Mesenchymal stem cell (in vitro differentiated cells and primary cell): ENCODE data around the gene SSBP4.

Experiments
- DNase-seq: peaks from one replicate; pipeline ENCODE4 v3.0.0-alpha.2; 2013
- H2AFZ ChIP-seq: one replicate; pipeline ENCODE4 v1.6.1; 2013; ENCODE audit warnings: low read depth, mild to moderate bottlenecking, control low read depth, inconsistent platforms, low read length, moderate library complexity
- H2AK5ac ChIP-seq: 2 replicates; pipeline ENCODE4 v1.6.1; 2013; ENCODE audit warnings: low read length, moderate library complexity, mild to moderate bottlenecking, inconsistent platforms; ENCODE audit not compliant: severe bottlenecking
- H2BK120ac ChIP-seq: one replicate; pipeline ENCODE4 v1.6.1; 2013; ENCODE audit warnings: low read depth, mild to moderate bottlenecking, inconsistent platforms, low read length, moderate library complexity
- H2BK12ac ChIP-seq, 2 experiments: one replicate each; pipeline ENCODE4 v1.6.1; 2013; ENCODE audit warnings: inconsistent platforms in 2 of 2, low read length in 2 of 2, mild to moderate bottlenecking in 2 of 2, moderate library complexity in 2 of 2, control low read depth in 1 of 2
- H2BK15ac ChIP-seq: one replicate; pipeline ENCODE4 v1.6.1; 2013; ENCODE audit warnings: mild to moderate bottlenecking, low read depth, inconsistent platforms; ENCODE audit not compliant: poor library complexity, severe bottlenecking
- H2BK5ac ChIP-seq: 2 replicates; pipeline ENCODE4 v1.6.1; 2013; ENCODE audit warnings: low read depth, mild to moderate bottlenecking, low read length, control low read depth, inconsistent platforms; ENCODE audit not compliant: poor library complexity, severe bottlenecking
- H3K14ac ChIP-seq, 2 experiments: one replicate each; pipeline ENCODE4 v1.6.1; 2013; ENCODE audit warnings: inconsistent platforms in 2 of 2, low read length in 2 of 2, control low read depth in 1 of 2, mild to moderate bottlenecking in 1 of 2, moderate library complexity in 1 of 2
- H3K18ac ChIP-seq, 2 experiments: one replicate each; pipeline ENCODE4 v1.6.1; 2013; ENCODE audit warnings: inconsistent platforms in 2 of 2, low read length in 2 of 2, control low read depth in 1 of 2, low read depth in 1 of 2, mild to moderate bottlenecking in 1 of 2
- H3K23ac ChIP-seq, 2 experiments: one replicate each; pipeline ENCODE4 v1.6.1; 2013; ENCODE audit warnings: inconsistent platforms in 2 of 2, low read length in 2 of 2, mild to moderate bottlenecking in 2 of 2, moderate library complexity in 2 of 2, control low read depth in 1 of 2
- H3K27ac ChIP-seq: 2 replicates; pipeline ENCODE4 v1.5.1; 2013; ENCODE audit warnings: mild to moderate bottlenecking, moderate library complexity, low read length, control low read depth, inconsistent platforms; ENCODE audit not compliant: poor library complexity, severe bottlenecking
- H3K27me3 ChIP-seq, 2 experiments: 2 replicates each; pipeline versions ENCODE4 v1.6.1 to v1.7.0; 2013; ENCODE audit warnings: low read length in 2 of 2, mild to moderate bottlenecking in 2 of 2, moderate library complexity in 2 of 2, control low read depth in 1 of 2, inconsistent platforms in 1 of 2; ENCODE audit not compliant: control insufficient read depth in 1 of 2, insufficient read depth in 1 of 2
- H3K36me3 ChIP-seq, 2 experiments: 2 replicates each; pipeline versions ENCODE4 v1.6.1 to v1.7.0; 2013; ENCODE audit warnings: low read length in 2 of 2, control low read depth in 1 of 2, inconsistent platforms in 1 of 2, low read depth in 1 of 2, mild to moderate bottlenecking in 1 of 2; ENCODE audit not compliant: insufficient read depth in 2 of 2, control insufficient read depth in 1 of 2
- H3K4ac ChIP-seq, 2 experiments: one replicate each; pipeline ENCODE4 v1.6.1; 2013; ENCODE audit warnings: inconsistent platforms in 2 of 2, low read length in 2 of 2, mild to moderate bottlenecking in 2 of 2, moderate library complexity in 2 of 2, control low read depth in 1 of 2, low read depth in 1 of 2
- H3K4me1 ChIP-seq: 2 replicates; pipeline ENCODE4 v1.6.1; 2013; ENCODE audit warnings: low read depth, low read length, control low read depth; ENCODE audit not compliant: control insufficient read depth, insufficient read depth
- H3K4me2 ChIP-seq: 2 replicates; pipeline ENCODE4 v1.6.1; 2013; ENCODE audit warnings: low read length, mild to moderate bottlenecking, inconsistent platforms; ENCODE audit not compliant: poor library complexity, severe bottlenecking
- H3K4me3 ChIP-seq, 2 experiments: 2 replicates each; pipeline versions ENCODE4 v1.5.1 to v1.7.0; 2013; ENCODE audit warnings: low read length in 2 of 2, mild to moderate bottlenecking in 2 of 2, control low read depth in 1 of 2, low read depth in 1 of 2; ENCODE audit not compliant: insufficient read depth in 1 of 2
- H3K79me1 ChIP-seq: replicated peaks from 2 replicates; pipeline ENCODE4 v1.6.1; 2013; ENCODE audit warnings: mild to moderate bottlenecking, control low read depth, low read length, inconsistent platforms; ENCODE audit not compliant: poor library complexity, severe bottlenecking
- H3K9ac ChIP-seq: 2 replicates; pipeline ENCODE4 v1.7.0; 2013; ENCODE audit warnings: mild to moderate bottlenecking, low read length, moderate library complexity
- H3K9me3 ChIP-seq: 2 replicates; pipeline ENCODE4 v1.7.0; 2013; ENCODE audit warnings: mild to moderate bottlenecking, low read length; ENCODE audit not compliant: control insufficient read depth
- H4K8ac ChIP-seq: one replicate; pipeline ENCODE4 v1.6.1; 2013; ENCODE audit warnings: inconsistent platforms, mild to moderate bottlenecking, low read length, moderate library complexity
- H4K91ac ChIP-seq: one replicate; pipeline ENCODE4 v1.6.1; 2013; ENCODE audit warnings: mild to moderate bottlenecking, low read length, inconsistent platforms
- WGBS: methylation state at CpG from one replicate; pipeline ENCODE4 v1.1.7; 2013; ENCODE audit warnings: mixed read lengths; 5-methylcytosine and 5-hydroxymethylcytosine counted together

Gene SSBP4

GRCh38 chr19:18388100-18388959 lies 30.9 kb upstream of the SSBP4 start:
- Histone ChIP-seq H3K9me3 (no peaks in the 10 kb centered on the region), H3K4me3 (peak overlapping the region; percentile 50 to 78), H2BK5ac (no peak overlapping the region), H3K4me2 (peak overlapping the region; percentile 58), H2BK120ac (peak overlapping the region; percentile 50), H2AK5ac (no peak overlapping the region), H3K27ac (peak overlapping the region; percentile 44), H2AFZ (no peak overlapping the region), H3K23ac (no peak overlapping the region), H4K91ac (peak overlapping the region; percentile 81), H3K27me3 (no peaks in the 10 kb centered on the region), H3K14ac (peak overlapping the region in 1 of 2 experiments; percentile 90), H3K4me1 (peaks cover 21% of the 10 kb centered on the region), H3K79me1 (no peaks in the 10 kb centered on the region), H4K8ac (peak overlapping the region; percentile 91), H2BK15ac (peak overlapping the region; percentile 95), H3K4ac (peak overlapping the region; percentile 68 to 78), H2BK12ac (peak overlapping the region; percentile 24 to 75), H3K36me3 (peaks cover 16 to 40% of the 10 kb centered on the region in 2 experiments), H3K18ac (peak overlapping the region; percentile 71 to 95), H3K9ac (peak overlapping the region; percentile 91)
- 29% methylated on average over 83 of the region's 86 CpGs for WGBS
- DNase-seq: peak; percentile 57

GRCh38 chr19:18388960-18389725 lies 30.1 kb upstream of the SSBP4 start:
- H3K4me1 ChIP-seq: peaks cover 21% of the 10 kb centered on the region
- H3K36me3 ChIP-seq: peaks cover 16 to 40% of the 10 kb centered on the region in 2 experiments
- H4K8ac ChIP-seq: peak overlapping the region; percentile 91
- DNase-seq: no peak
- peak overlapping the region; percentile 71 to 95 for H3K18ac ChIP-seq
- H2AFZ ChIP-seq: no peak overlapping the region
- peak overlapping the region; percentile 58 for H3K4me2 ChIP-seq
- H2BK5ac ChIP-seq: no peak overlapping the region
- H2BK15ac ChIP-seq: no peak overlapping the region
- peak overlapping the region in 1 of 2 experiments; percentile 90 for H3K14ac ChIP-seq
- H4K91ac ChIP-seq: no peak overlapping the region
- H2BK12ac ChIP-seq: peak overlapping the region in 1 of 2 experiments; percentile 51
- H3K9ac ChIP-seq: peak overlapping the region; percentile 91
- H3K27me3 ChIP-seq: no peaks in the 10 kb centered on the region
- H3K23ac ChIP-seq: no peak overlapping the region
- no peak overlapping the region for H2BK120ac ChIP-seq
- no peaks in the 10 kb centered on the region for H3K9me3 ChIP-seq
- peak overlapping the region; percentile 50 to 78 for H3K4me3 ChIP-seq
- H2AK5ac ChIP-seq: peak overlapping the region; percentile 53
- H3K4ac ChIP-seq: no peak overlapping the region
- H3K27ac ChIP-seq: peak overlapping the region; percentile 44
- 95% methylated on average over 11 of the region's 13 CpGs for WGBS
- no peaks in the 10 kb centered on the region for H3K79me1 ChIP-seq

DNA sequence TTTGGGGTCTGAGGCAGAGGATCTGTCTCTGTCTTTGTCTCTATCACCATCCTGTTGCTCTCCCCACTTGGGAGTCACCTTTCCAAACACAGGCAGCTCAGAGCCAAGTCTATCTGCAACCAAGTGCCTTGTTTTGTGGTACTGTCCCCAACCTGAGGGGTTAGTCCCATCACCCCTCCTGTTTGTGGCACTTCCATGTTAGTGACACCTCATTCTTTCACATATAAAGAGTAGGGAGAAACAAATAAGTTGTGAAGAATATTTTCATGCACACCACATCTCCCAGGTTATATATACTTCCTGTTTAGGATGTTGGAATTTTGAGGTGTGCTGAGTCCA lies 29.5 kb upstream of the SSBP4 start:
- Histone ChIP-seq H3K9ac (peak overlapping the region; percentile 91), H2BK120ac (no peak overlapping the region), H2AK5ac (peak overlapping the region; percentile 46), H3K27ac (peak overlapping the region; percentile 22), H2BK12ac (no peak overlapping the region), H3K18ac (no peak overlapping the region), H3K23ac (no peak overlapping the region), H3K4me3 (no peak overlapping the region), H4K8ac (no peak overlapping the region), H2AFZ (no peak overlapping the region), H3K79me1 (no peaks in the 10 kb centered on the region), H2BK5ac (no peak overlapping the region), H3K4me1 (peaks cover 21% of the 10 kb centered on the region), H3K9me3 (no peaks in the 10 kb centered on the region), H3K4me2 (no peak overlapping the region), H3K14ac (no peak overlapping the region), H3K36me3 (peaks cover 16 to 40% of the 10 kb centered on the region in 2 experiments), H3K27me3 (no peaks in the 10 kb centered on the region), H2BK15ac (no peak overlapping the region), H3K4ac (no peak overlapping the region), H4K91ac (no peak overlapping the region)
- no peak for DNase-seq
